Gastrocnemius medialis (tissue), 4 donors: ENCODE measurements around the gene SORD.

Experiments
- POLR2A ChIP-seq, 2 donors: fragments of 450-650 bp; IDR thresholded peaks; one replicate each; pipeline ENCODE4 v1.6.1; 2017; ENCODE audit warnings: antibody characterized with exemption in 2 of 2, mild to moderate bottlenecking in 2 of 2, moderate library complexity in 2 of 2
- TF ChIP-seq, protein P1 (sequence below), 5 experiments: fragments of 450-650 bp in 3 of 5; fragments of 200-600 bp in 2 of 5; sonication (generic) in 2 of 5; IDR thresholded peaks in 4 of 5; conservative IDR thresholded peaks in 1 of 5; 1 replicate in 4 of 5; 2 replicates in 1 of 5; pipeline ENCODE4 v1.5.1; 2016 to 2019; ENCODE audit warnings: antibody characterized with exemption in 5 of 5, mild to moderate bottlenecking in 3 of 5, moderate library complexity in 3 of 5

DNA sequence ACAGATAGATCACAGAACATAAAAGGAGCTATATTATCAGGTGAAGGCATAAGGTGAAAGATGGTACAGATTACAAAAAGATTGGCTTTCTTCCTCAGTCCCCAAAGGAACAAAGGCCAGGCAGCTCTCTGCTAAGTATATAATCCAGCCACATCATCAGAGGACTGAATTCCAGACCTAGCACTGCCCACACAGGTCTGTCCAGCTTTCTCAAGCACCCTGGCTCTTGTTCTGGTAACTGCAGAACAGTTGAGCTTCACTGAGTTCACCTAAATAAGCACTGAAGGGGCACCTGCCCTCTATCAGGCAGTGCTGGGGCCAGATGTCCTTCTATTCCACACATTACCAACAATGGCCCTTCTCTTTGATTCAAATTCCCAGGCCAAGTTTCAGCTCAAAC, 100.4 kb downstream of the SORD start:
- TF ChIP-seq, protein P1, sequence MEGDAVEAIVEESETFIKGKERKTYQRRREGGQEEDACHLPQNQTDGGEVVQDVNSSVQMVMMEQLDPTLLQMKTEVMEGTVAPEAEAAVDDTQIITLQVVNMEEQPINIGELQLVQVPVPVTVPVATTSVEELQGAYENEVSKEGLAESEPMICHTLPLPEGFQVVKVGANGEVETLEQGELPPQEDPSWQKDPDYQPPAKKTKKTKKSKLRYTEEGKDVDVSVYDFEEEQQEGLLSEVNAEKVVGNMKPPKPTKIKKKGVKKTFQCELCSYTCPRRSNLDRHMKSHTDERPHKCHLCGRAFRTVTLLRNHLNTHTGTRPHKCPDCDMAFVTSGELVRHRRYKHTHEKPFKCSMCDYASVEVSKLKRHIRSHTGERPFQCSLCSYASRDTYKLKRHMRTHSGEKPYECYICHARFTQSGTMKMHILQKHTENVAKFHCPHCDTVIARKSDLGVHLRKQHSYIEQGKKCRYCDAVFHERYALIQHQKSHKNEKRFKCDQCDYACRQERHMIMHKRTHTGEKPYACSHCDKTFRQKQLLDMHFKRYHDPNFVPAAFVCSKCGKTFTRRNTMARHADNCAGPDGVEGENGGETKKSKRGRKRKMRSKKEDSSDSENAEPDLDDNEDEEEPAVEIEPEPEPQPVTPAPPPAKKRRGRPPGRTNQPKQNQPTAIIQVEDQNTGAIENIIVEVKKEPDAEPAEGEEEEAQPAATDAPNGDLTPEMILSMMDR (IDR thresholded peaks at IDR 0.05 in 4 of 5, conservative IDR thresholded peaks at IDR 0.05 in 1 of 5): no peak
- TF ChIP-seq POLR2A (IDR thresholded peaks at IDR 0.05): no peak
